Lung microvascular endothelial cell (primary cell): Measurements from ENCODE around the gene IGF2R. TPM values are rescaled to one million over a fixed set of nuclear protein-coding genes. Genes with fewer than 3 reads are reported as not detected.
A peak's percentile ranks its signal among the peaks of the same experiment; 100 is the strongest.

Source experiments
- DNase-seq, 2 donors: peaks; one replicate each; pipeline versions ENCODE4 v3.0.0 to v3.0.0-alpha.2; 2010; ENCODE audit warnings: low read depth in 2 of 2
- total RNA-seq: library from RNA; depleted of rRNA; stranded (reverse); fragments of >200 nt; gene quantifications from 2 replicates; pipeline ENCODE4 v1.2.1, GENCODE V29; 2014

Gene IGF2R
- total RNA-seq, 1 donor from 2014 or later: 93.7 TPM

GRCh38 chr6:160024152-160024551, 55.3 kb downstream of the IGF2R start:
- DNase-seq: no peak

- DNase-seq: no peak
Measured at GRCh38 chr6:160027076-160027475, 58.2 kb downstream of the IGF2R start.

- DNase-seq: no peak
Measured at GRCh38 chr6:160027931-160028330, 59.0 kb downstream of the IGF2R start.

GRCh38 chr6:160028487-160029275, 59.8 kb downstream of the IGF2R start:
- no peak for DNase-seq

GRCh38 chr6:160029525-160029924, 60.6 kb downstream of the IGF2R start:
- no peak for DNase-seq

- peak; percentile 65 to 78 for DNase-seq
Measured at GRCh38 chr6:160030103-160030502, 61.2 kb downstream of the IGF2R start.

GRCh38 chr6:160031442-160031841, 62.6 kb downstream of the IGF2R start:
- DNase-seq: no peak

- no peak for DNase-seq
Measured at GRCh38 chr6:160031871-160032270, 63.0 kb downstream of the IGF2R start.

- DNase-seq: no peak
Measured at GRCh38 chr6:160032538-160032937, 63.7 kb downstream of the IGF2R start.

GRCh38 chr6:160034036-160034930, 65.4 kb downstream of the IGF2R start:
- DNase-seq: peak in 1 of 2 donors; percentile 11

- DNase-seq: no peak
Measured at GRCh38 chr6:160035241-160035640, 66.4 kb downstream of the IGF2R start.

- no peak for DNase-seq
Measured at GRCh38 chr6:160035693-160036330, 66.9 kb downstream of the IGF2R start.

GRCh38 chr6:160036331-160036695, 67.4 kb downstream of the IGF2R start:
- no peak for DNase-seq

- peak in 1 of 2 donors; percentile 48 for DNase-seq
Measured at GRCh38 chr6:160036790-160037206, 67.9 kb downstream of the IGF2R start.

- DNase-seq: no peak
Measured at GRCh38 chr6:160038479-160038878, 69.6 kb downstream of the IGF2R start.

- no peak for DNase-seq
Measured at GRCh38 chr6:160039441-160039840, 70.6 kb downstream of the IGF2R start.

- DNase-seq: no peak
Measured at GRCh38 chr6:160040055-160040454, 71.2 kb downstream of the IGF2R start.

- DNase-seq: no peak
Measured at GRCh38 chr6:160040527-160041264, 71.8 kb downstream of the IGF2R start.

- DNase-seq: peak in 1 of 2 donors; percentile 23
Measured at GRCh38 chr6:160041608-160042007, 72.7 kb downstream of the IGF2R start.

- DNase-seq: no peak
Measured at GRCh38 chr6:160042014-160042773, 73.3 kb downstream of the IGF2R start.
